CD14-positive monocyte (primary cell): Measurements from ENCODE around the gene EMC6. TPM values are rescaled to one million over a fixed set of nuclear protein-coding genes. Genes with fewer than 3 reads are reported as not detected.

Experiments
- DNase-seq, 3 donors: peaks; one replicate each; pipeline ENCODE4 v3.0.0-alpha.2; 2011 to 2022
- H2AFZ ChIP-seq: 2 replicates; pipeline ENCODE4 v1.6.0; 2012; ENCODE audit warnings: mild to moderate bottlenecking, low read depth, low read length, inconsistent platforms; ENCODE audit not compliant: insufficient read depth, poor library complexity, severe bottlenecking
- H3K27ac ChIP-seq, 2 donors: 1 replicate in 1 of 2; 2 replicates in 1 of 2; pipeline ENCODE4 v1.5.1; 2012 to 2013; ENCODE audit warnings: low read length in 2 of 2, control low read depth in 1 of 2, inconsistent platforms in 1 of 2, low read depth in 1 of 2, mild to moderate bottlenecking in 1 of 2
- H3K27me3 ChIP-seq, 2 donors: one replicate each; pipeline versions ENCODE4 v1.6.0 to v1.6.1; 2011 to 2013; ENCODE audit warnings: low read length in 2 of 2; ENCODE audit not compliant: control insufficient read depth in 2 of 2, insufficient read depth in 2 of 2
- H3K36me3 ChIP-seq, 2 donors: replicated peaks in 1 of 2; 1 replicate in 1 of 2; 2 replicates in 1 of 2; pipeline versions ENCODE4 v1.5.1 to v1.6.1; 2012 to 2013; ENCODE audit warnings: low read length in 2 of 2, control low read depth in 1 of 2, inconsistent platforms in 1 of 2, mild to moderate bottlenecking in 1 of 2; ENCODE audit not compliant: insufficient read depth in 2 of 2, control insufficient read depth in 1 of 2
- H3K4me1 ChIP-seq, 2 donors: 1 replicate in 1 of 2; 2 replicates in 1 of 2; pipeline versions ENCODE4 v1.5.1 to v1.6.1; 2012 to 2013; ENCODE audit warnings: low read length in 2 of 2, control low read depth in 1 of 2, inconsistent platforms in 1 of 2, mild to moderate bottlenecking in 1 of 2, moderate library complexity in 1 of 2; ENCODE audit not compliant: insufficient read depth in 2 of 2, control insufficient read depth in 1 of 2
- H3K4me2 ChIP-seq: replicated peaks from 2 replicates; pipeline ENCODE3; 2012; ENCODE audit warnings: low read length, moderate library complexity, mild to moderate bottlenecking; ENCODE audit not compliant: poor library complexity, severe bottlenecking; ENCODE audit errors: extremely low read depth
- H3K4me3 ChIP-seq, 3 experiments: fragments of 200-600 bp in 1 of 3; sonication (generic) in 1 of 3; replicated peaks in 1 of 3; 1 replicate in 2 of 3; 2 replicates in 1 of 3; pipeline ENCODE4 v1.5.1; 2011 to 2013; ENCODE audit warnings: low read length in 3 of 3, mild to moderate bottlenecking in 3 of 3, control low read depth in 2 of 3, low read depth in 2 of 3, inconsistent platforms in 1 of 3, moderate library complexity in 1 of 3
- H3K79me2 ChIP-seq: 2 replicates; pipeline ENCODE4 v1.6.0; 2012; ENCODE audit warnings: mild to moderate bottlenecking, control low read depth, inconsistent platforms, low read length, moderate library complexity; ENCODE audit not compliant: insufficient read depth
- H3K9ac ChIP-seq: 2 replicates; pipeline ENCODE4 v1.6.0; 2017; ENCODE audit warnings: low read length, mild to moderate bottlenecking; ENCODE audit not compliant: insufficient read depth, poor library complexity, severe bottlenecking
- H3K9me3 ChIP-seq, 2 donors: replicated peaks in 1 of 2; 1 replicate in 1 of 2; 2 replicates in 1 of 2; pipeline versions ENCODE4 v1.5.1 to v1.6.1; 2012 to 2013; ENCODE audit warnings: low read length in 2 of 2, control low read depth in 1 of 2; ENCODE audit not compliant: control insufficient read depth in 1 of 2, insufficient read depth in 1 of 2
- H4K20me1 ChIP-seq: 2 replicates; pipeline ENCODE4 v1.6.0; 2012; ENCODE audit warnings: mild to moderate bottlenecking, low read length, control low read depth, moderate library complexity; ENCODE audit not compliant: insufficient read depth
- H3K27ac Mint-ChIP-seq, 7 donors: one replicate each; pipeline ENCODE4 v1.8.0; 2020; ENCODE audit warnings: mild to moderate bottlenecking in 7 of 7, mixed read lengths in 7 of 7, moderate library complexity in 6 of 7, inconsistent platforms in 2 of 7
- H3K27me3 Mint-ChIP-seq, 3 donors: one replicate each; pipeline ENCODE4 v1.8.0; 2021 to 2022; ENCODE audit warnings: low read depth in 3 of 3, mild to moderate bottlenecking in 3 of 3, mixed read lengths in 3 of 3, moderate library complexity in 3 of 3, inconsistent platforms in 1 of 3
- H3K36me3 Mint-ChIP-seq, 2 donors: one replicate each; pipeline ENCODE4 v1.8.0; 2020; ENCODE audit warnings: mixed read lengths in 2 of 2, inconsistent platforms in 1 of 2, mild to moderate bottlenecking in 1 of 2
- H3K4me1 Mint-ChIP-seq: one replicate; pipeline ENCODE4 v1.8.0; 2020; ENCODE audit warnings: mild to moderate bottlenecking, mixed read lengths
- H3K4me3 Mint-ChIP-seq, 2 donors: one replicate each; pipeline ENCODE4 v1.8.0; 2020; ENCODE audit warnings: mild to moderate bottlenecking in 2 of 2, mixed read lengths in 2 of 2, moderate library complexity in 1 of 2
- H3K9me3 Mint-ChIP-seq, 7 donors: one replicate each; pipeline ENCODE4 v1.8.0; 2020 to 2022; ENCODE audit warnings: mixed read lengths in 7 of 7, mild to moderate bottlenecking in 6 of 7, moderate library complexity in 6 of 7, inconsistent platforms in 2 of 7
- CTCF ChIP-seq: fragments of 200-600 bp; IDR thresholded peaks from one replicate; pipeline ENCODE4 v1.8.0; 2022; ENCODE audit warnings: antibody characterized with exemption, mild to moderate bottlenecking
- WGBS: methylation state at CpG from one replicate; pipeline ENCODE4 v1.1.5; 2013; ENCODE audit warnings: missing lambda C conversion rate; ENCODE audit not compliant: insufficient coverage; 5-methylcytosine and 5-hydroxymethylcytosine counted together
- intact Hi-C, 2 donors: fragments of 100-400 bp; cut with micrococcal nuclease; formaldehyde crosslinking; loops; one replicate each; pipeline versions ENCODE4 v1.15.0 to v1.15.1; 2023
- polyA plus RNA-seq, 3 donors: library from polyadenylated mRNA; depleted of rRNA in 1 of 3; unstranded in 2 of 3; stranded (reverse) in 1 of 3; fragments of 300-500 nt in 2 of 3; fragments of >200 nt in 1 of 3; fragmentation: Illumina TruSeq in 2 of 3; gene quantifications; 1 replicate in 2 of 3; 2 replicates in 1 of 3; pipeline ENCODE4 v1.2.3, GENCODE V29; 2012 to 2021

EMC6 gene
- polyA plus RNA-seq, 3 donors: 24.4 to 118 (median 105) TPM

- H3K27ac Mint-ChIP-seq: no peak overlapping the region
- intact Hi-C loops: no loop called here
- H3K27me3 Mint-ChIP-seq: peaks cover 0 to 2% (median 1%) of the 10 kb centered on the region in 3 donors
- H4K20me1 ChIP-seq: no peaks in the 10 kb centered on the region
- no peak for DNase-seq
- 95% methylated on average over 12 of the region's 16 CpGs for WGBS
- no peaks in the 10 kb centered on the region for H3K4me1 ChIP-seq
- H2AFZ ChIP-seq: no peak overlapping the region
- peaks cover 3% of the 10 kb centered on the region for H3K4me1 Mint-ChIP-seq
- H3K4me3 ChIP-seq: no peak overlapping the region
- H3K27me3 ChIP-seq: no peaks in the 10 kb centered on the region
- no peak overlapping the region for H3K4me2 ChIP-seq
- H3K9me3 ChIP-seq: no peaks in the 10 kb centered on the region
- H3K9me3 Mint-ChIP-seq: peaks cover 0 to 3% (median 0%) of the 10 kb centered on the region in 7 donors
- no peak overlapping the region for H3K27ac ChIP-seq
- H3K36me3 Mint-ChIP-seq: peaks cover 19 to 52% of the 10 kb centered on the region in 2 donors
- no peak for TF ChIP-seq CTCF
- no peak overlapping the region for H3K9ac ChIP-seq
- peaks cover 18 to 39% of the 10 kb centered on the region in 2 donors for H3K36me3 ChIP-seq
- H3K4me3 Mint-ChIP-seq: no peak overlapping the region
- no peaks in the 10 kb centered on the region for H3K79me2 ChIP-seq
These were observed 12.3 kb upstream of the EMC6 start for GRCh38 chr17:3656353-3656752.

GRCh38 chr17:3656755-3657587, 11.6 kb upstream of the EMC6 start:
- H3K36me3 ChIP-seq: peaks cover 21 to 41% of the 10 kb centered on the region in 2 donors
- H3K4me3 Mint-ChIP-seq: no peak overlapping the region
- no peak overlapping the region for H3K27ac Mint-ChIP-seq
- no peak for DNase-seq
- H3K9me3 ChIP-seq: no peaks in the 10 kb centered on the region
- peaks cover 0 to 3% (median 0%) of the 10 kb centered on the region in 7 donors for H3K9me3 Mint-ChIP-seq
- no peaks in the 10 kb centered on the region for H3K79me2 ChIP-seq
- H3K4me1 Mint-ChIP-seq: peaks cover 3% of the 10 kb centered on the region
- no peak overlapping the region for H3K27ac ChIP-seq
- no peak for TF ChIP-seq CTCF
- WGBS: over 99% methylated on average over 10 of the region's 16 CpGs
- H3K27me3 ChIP-seq: no peaks in the 10 kb centered on the region
- no peaks in the 10 kb centered on the region for H3K4me1 ChIP-seq
- H3K27me3 Mint-ChIP-seq: peaks cover 0 to 2% (median 1%) of the 10 kb centered on the region in 3 donors
- peaks cover 17 to 48% of the 10 kb centered on the region in 2 donors for H3K36me3 Mint-ChIP-seq
- no peak overlapping the region for H2AFZ ChIP-seq
- H3K4me3 ChIP-seq: no peak overlapping the region
- no peak overlapping the region for H3K9ac ChIP-seq
- no peaks in the 10 kb centered on the region for H4K20me1 ChIP-seq
- intact Hi-C loops: no loop called here
- no peak overlapping the region for H3K4me2 ChIP-seq
